ENCODE results near the gene CD2AP.
"Not testable (repeated sequence)": the region's sequence is repeated elsewhere in the genome, so short reads cannot be mapped to it uniquely, and the experiment has no call there.

CD2AP gene

DNA sequence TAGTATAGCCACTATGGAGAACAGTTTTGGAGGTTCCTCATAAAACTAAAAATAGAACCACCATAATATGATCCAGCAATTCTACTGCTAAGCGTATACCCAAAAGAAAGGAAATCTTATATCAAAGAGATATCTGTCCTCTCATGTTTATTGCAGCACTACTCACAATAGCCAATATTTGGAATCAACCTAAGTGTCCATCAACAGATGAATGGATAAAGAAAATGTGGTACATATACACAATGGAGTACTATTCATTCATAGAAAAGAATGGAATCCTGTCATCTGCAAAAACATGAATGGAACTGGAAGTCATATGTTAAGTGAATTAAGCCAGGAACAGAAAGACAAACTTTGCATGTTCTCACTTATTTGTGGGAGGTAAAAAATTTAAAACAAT is 5.7 kb upstream of the CD2AP start:
- Histone ChIP-seq H3K4me1 (ENCODE audit: control insufficient read depth, low read depth, low read length) (peaks cover 10% of the 10 kb centered on the region), H3K9me3 (ENCODE audit: control insufficient read depth, low read depth, low read length) (no peaks in the 10 kb centered on the region), H3K27me3 (ENCODE audit: control insufficient read depth, insufficient read depth, low read length) (no peaks in the 10 kb centered on the region), H3K27ac (ENCODE audit: low read length) (no peak overlapping the region), H3K4me3 (ENCODE audit: low read length) (no peak overlapping the region), H3K36me3 (ENCODE audit: control insufficient read depth, low read depth, low read length) (no peaks in the 10 kb centered on the region), H3K9ac (ENCODE audit: low read length) (no peak overlapping the region)

DNA sequence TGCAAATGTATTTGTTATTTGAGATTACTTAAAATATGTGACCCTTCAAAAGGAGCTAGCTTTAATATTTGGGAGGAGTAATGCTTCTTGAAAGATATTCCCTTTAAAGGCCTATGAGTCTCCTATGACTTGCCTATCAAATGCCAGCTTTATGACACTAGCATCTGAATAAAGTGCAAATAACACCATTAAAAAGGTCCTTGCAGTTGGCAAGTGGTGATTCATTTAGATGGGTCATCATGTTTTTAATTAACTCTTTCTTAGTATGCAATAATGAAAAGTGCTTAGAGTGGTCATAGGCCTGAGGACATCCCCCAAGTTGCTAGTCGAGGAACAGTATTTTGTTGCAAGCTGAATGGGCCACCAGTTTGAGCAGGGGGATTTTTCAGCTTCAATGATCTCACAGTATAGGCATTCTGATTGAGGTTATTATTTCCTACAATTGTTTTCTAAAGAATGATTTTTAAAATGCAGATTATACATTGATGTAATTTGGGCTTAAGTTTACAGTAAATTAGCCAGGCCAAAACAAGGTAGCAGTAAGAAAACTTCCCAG is 3.7 kb upstream of the CD2AP start:
- no peaks in the 10 kb centered on the region for H3K9me3 ChIP-seq (ENCODE audit: control insufficient read depth, low read depth, low read length)
- H3K36me3 ChIP-seq (ENCODE audit: control insufficient read depth, low read depth, low read length) = no peaks in the 10 kb centered on the region
- peaks cover 10% of the 10 kb centered on the region for H3K4me1 ChIP-seq (ENCODE audit: control insufficient read depth, low read depth, low read length)
- no peak overlapping the region for H3K4me3 ChIP-seq (ENCODE audit: low read length)
- H3K27me3 ChIP-seq (ENCODE audit: control insufficient read depth, insufficient read depth, low read length) = no peaks in the 10 kb centered on the region
- H3K27ac ChIP-seq (ENCODE audit: low read length) = no peak overlapping the region
- no peak overlapping the region for H3K9ac ChIP-seq (ENCODE audit: low read length)

DNA sequence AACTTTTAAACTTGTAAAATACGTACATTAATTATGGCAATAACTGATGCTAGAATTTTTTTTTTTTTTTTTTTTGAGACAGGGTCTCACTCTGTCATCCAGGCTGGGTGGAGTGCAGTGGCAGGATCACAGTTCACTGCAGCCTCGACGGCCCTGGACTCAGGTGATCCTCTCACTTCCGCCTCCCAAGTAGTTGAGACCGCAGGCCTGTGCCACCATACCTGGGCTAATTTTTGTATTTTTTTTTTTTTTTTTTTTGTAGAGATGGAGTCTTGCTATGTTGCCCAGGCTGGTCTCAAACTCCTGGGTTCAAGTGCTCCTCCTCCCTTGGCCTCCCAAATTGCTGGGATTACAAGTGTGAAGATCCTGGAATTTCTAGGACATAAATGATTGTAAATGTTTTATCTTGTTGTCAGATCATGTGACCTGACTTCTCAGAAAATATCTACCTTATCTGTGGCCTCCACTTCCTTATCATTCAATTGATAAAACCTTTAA is 2.2 kb upstream of the CD2AP start:
- no peak overlapping the region for H3K4me3 ChIP-seq (ENCODE audit: low read length)
- H3K36me3 ChIP-seq (ENCODE audit: control insufficient read depth, low read depth, low read length) = no peaks in the 10 kb centered on the region
- H3K27ac ChIP-seq (ENCODE audit: low read length) = no peak overlapping the region
- H3K9me3 ChIP-seq (ENCODE audit: control insufficient read depth, low read depth, low read length) = no peaks in the 10 kb centered on the region
- H3K27me3 ChIP-seq (ENCODE audit: control insufficient read depth, insufficient read depth, low read length) = no peaks in the 10 kb centered on the region
- H3K9ac ChIP-seq (ENCODE audit: low read length) = no peak overlapping the region
- peaks cover 20% of the 10 kb centered on the region for H3K4me1 ChIP-seq (ENCODE audit: control insufficient read depth, low read depth, low read length)

DNA sequence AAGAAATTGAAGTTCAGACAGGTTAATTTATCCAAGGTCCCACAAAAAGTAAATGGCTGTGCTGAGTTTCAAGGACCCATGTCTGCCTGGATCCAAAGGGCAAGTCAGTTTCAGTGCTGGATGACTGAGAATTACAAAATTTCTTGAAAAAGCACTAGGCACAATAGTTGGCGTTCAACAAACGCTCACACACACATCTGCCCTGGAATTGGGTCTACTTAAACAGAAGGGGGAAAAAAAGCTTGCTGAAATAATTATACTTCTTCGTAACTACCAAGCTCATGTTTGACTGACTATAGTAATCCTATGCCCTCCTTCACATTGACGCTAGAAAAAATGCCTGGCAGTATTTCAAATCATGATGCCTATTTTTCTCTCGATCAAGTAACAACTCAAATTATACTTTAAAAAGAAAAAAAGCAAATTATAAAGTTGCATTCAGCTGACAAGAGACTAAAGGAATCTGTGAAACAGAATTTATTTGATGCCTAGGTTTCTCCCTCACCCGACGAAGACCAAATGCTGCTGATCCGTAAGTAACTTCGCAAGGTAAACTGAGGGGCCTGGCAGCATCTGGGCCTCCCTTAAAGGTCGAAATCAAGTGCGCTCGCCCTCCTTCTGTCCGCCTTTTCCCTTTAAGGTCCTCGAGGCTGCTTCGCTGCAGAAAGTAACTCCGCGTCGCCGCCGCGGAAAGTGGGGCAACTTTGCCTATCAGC is 650 bp upstream of the CD2AP start:
- H3K27ac ChIP-seq (ENCODE audit: low read length) = peak overlapping the region; percentile 43
- H3K36me3 ChIP-seq (ENCODE audit: control insufficient read depth, low read depth, low read length) = no peaks in the 10 kb centered on the region
- H3K9me3 ChIP-seq (ENCODE audit: control insufficient read depth, low read depth, low read length) = no peaks in the 10 kb centered on the region
- peak overlapping the region; percentile 92 for H3K4me3 ChIP-seq (ENCODE audit: low read length)
- no peaks in the 10 kb centered on the region for H3K27me3 ChIP-seq (ENCODE audit: control insufficient read depth, insufficient read depth, low read length)
- H3K4me1 ChIP-seq (ENCODE audit: control insufficient read depth, low read depth, low read length) = peaks cover 28% of the 10 kb centered on the region
- H3K9ac ChIP-seq (ENCODE audit: low read length) = peak overlapping the region; percentile 86

DNA sequence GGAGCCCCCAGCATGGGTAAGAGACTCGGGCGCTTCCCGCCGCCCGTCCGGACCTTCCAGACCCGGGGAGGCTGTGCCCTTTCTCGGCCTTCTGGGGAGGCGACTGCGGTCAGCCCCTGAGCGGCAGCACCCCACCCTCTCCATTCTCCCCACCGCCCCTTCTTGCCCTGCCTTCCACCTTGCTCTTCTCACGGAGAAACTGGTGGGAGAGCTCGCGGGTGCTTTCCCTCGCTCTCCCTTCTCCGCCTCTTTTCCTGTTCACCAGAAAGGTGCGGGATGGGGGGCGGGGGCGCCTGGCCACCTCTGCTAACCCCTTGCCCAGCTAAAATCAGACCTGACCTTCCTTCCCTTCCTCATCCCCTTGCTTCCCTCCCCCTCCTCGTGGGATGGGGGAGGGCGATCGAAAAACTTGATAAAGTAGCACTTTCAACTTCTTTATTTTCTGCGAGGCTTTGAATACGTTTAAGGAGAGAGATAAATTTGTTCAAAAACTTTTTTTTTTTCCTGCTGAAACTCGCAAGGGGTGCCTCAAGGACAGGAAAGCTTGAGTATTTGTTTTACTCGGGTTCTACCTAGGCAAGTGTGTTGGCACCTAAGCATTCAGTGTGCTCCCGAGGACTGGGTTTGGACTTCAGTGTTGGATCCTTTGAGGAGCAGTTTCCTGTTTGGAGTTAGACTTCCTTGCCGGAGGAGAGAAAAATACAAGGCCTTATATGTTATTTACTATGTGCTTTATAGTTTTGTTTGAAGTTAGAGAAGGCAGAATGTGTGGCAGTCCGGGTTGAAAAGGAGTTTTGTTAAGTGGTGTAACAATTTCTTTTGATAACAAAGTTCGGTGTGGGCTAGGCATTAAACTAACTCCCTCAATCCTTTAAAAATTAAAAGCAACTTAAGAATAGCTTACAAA is 897 bp downstream of the CD2AP start:
- Histone ChIP-seq H3K4me1 (ENCODE audit: control insufficient read depth, low read depth, low read length) (peaks cover 33% of the 10 kb centered on the region), H3K4me3 (ENCODE audit: low read length) (peak overlapping the region; percentile 92)

DNA sequence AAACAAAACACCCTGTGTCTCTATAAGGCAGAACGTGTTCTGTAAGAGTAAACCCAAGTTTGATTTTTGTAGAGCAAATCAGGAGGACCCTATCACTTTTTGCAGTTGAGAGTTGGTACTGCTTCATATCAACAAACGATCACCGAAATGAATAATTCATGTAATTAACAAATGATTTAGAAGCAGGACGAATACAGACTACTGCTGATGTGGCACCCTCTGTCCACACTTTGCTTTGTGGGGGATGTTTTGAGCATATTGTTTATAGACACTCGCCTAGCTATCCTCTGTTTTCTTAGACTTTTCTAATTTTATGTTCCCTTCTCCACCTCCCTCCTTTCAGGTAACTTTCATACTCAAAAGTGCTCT is 1.5 kb downstream of the CD2AP start:
- no peaks in the 10 kb centered on the region for H3K9me3 ChIP-seq (ENCODE audit: control insufficient read depth, low read depth, low read length)
- peaks cover 36% of the 10 kb centered on the region for H3K4me1 ChIP-seq (ENCODE audit: control insufficient read depth, low read depth, low read length)
- H3K9ac ChIP-seq (ENCODE audit: low read length) = peak overlapping the region; percentile 86
- H3K27me3 ChIP-seq (ENCODE audit: control insufficient read depth, insufficient read depth, low read length) = no peaks in the 10 kb centered on the region
- H3K27ac ChIP-seq (ENCODE audit: low read length) = peak overlapping the region; percentile 76
- H3K4me3 ChIP-seq (ENCODE audit: low read length) = peak overlapping the region; percentile 92
- H3K36me3 ChIP-seq (ENCODE audit: control insufficient read depth, low read depth, low read length) = no peaks in the 10 kb centered on the region

More for the DNA sequence above, 897 bp downstream of the CD2AP start:
- H3K36me3 ChIP-seq (ENCODE audit: control insufficient read depth, low read depth, low read length) = no peaks in the 10 kb centered on the region
- no peaks in the 10 kb centered on the region for H3K27me3 ChIP-seq (ENCODE audit: control insufficient read depth, insufficient read depth, low read length)
- peak overlapping the region; percentile 76 for H3K27ac ChIP-seq (ENCODE audit: low read length)
- H3K9ac ChIP-seq (ENCODE audit: low read length) = peak overlapping the region; percentile 86
- no peaks in the 10 kb centered on the region for H3K9me3 ChIP-seq (ENCODE audit: control insufficient read depth, low read depth, low read length)

DNA sequence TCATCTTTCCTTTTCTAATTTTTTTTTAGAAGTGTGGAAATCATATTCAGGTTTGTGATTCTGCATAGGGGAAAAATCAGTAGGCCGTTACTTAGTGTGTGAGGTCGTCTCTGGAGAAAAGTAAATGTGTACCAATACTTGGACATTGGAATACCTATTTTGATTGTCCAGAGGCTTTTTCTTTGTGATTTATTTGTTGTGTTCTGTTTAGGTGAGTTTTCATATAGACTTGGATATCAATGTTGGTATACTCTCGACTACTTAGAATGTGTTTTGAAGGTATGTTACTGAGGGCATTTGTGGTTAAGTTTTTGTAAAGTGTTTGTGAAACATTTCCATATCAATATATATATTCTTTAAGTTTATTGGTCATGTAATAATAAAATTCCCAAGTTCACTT is 2.3 kb downstream of the CD2AP start:
- no peaks in the 10 kb centered on the region for H3K9me3 ChIP-seq (ENCODE audit: control insufficient read depth, low read depth, low read length)
- H3K9ac ChIP-seq (ENCODE audit: low read length) = peak overlapping the region; percentile 86
- peaks cover 41% of the 10 kb centered on the region for H3K4me1 ChIP-seq (ENCODE audit: control insufficient read depth, low read depth, low read length)
- no peaks in the 10 kb centered on the region for H3K36me3 ChIP-seq (ENCODE audit: control insufficient read depth, low read depth, low read length)
- no peaks in the 10 kb centered on the region for H3K27me3 ChIP-seq (ENCODE audit: control insufficient read depth, insufficient read depth, low read length)
- no peak overlapping the region for H3K27ac ChIP-seq (ENCODE audit: low read length)
- peak overlapping the region; percentile 92 for H3K4me3 ChIP-seq (ENCODE audit: low read length)

DNA sequence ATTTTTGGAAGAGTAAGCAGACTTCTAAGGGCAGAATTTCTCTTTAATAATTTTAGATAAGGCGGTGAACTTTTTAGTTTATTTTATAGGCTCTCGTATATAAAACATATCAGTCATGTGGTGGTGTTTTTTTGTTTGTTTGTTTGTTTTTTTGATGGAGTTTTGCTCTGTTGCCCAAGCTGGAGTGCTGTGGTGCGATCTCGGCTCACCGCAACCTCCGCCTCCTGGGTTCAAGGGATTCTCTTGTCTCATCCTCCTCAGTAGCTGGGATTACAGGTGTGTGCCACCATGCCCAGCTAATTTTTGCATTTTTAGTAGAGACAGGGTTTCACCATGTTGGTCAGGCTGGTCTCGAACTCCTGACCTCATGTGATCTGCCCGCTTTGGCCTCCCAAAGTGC is 3.6 kb downstream of the CD2AP start:
- H3K9me3 ChIP-seq (ENCODE audit: control insufficient read depth, low read depth, low read length); H3K27me3 ChIP-seq (ENCODE audit: control insufficient read depth, insufficient read depth, low read length); H3K36me3 ChIP-seq (ENCODE audit: control insufficient read depth, low read depth, low read length): not testable (repeated sequence)
- Histone ChIP-seq H3K9ac (ENCODE audit: low read length) (peak overlapping the region; percentile 25), H3K27ac (ENCODE audit: low read length) (peak overlapping the region; percentile 28), H3K4me1 (ENCODE audit: control insufficient read depth, low read depth, low read length) (peaks cover 37% of the 10 kb centered on the region), H3K4me3 (ENCODE audit: low read length) (peak overlapping the region; percentile 92)

DNA sequence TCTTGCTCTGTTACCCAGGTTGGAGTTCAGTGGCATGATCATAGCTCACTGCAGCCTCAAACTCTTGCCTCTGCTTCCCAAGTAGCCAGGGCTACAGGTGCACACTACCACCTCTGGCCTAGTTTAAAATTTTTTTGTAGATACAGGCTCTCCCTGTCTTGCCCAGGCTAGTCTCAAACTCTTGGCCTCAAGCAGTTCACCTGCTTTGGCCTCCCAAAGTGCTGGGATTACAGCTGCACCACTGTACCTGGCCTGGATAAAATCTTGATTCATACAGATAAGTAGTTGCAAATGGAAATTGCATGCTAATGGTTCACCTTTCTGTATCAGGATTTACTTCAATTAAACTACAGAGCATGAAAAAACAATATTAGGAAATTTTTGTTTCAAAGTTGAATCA is 4.2 kb downstream of the CD2AP start:
- Histone ChIP-seq H3K36me3 (ENCODE audit: control insufficient read depth, low read depth, low read length) (no peaks in the 10 kb centered on the region), H3K9me3 (ENCODE audit: control insufficient read depth, low read depth, low read length) (no peaks in the 10 kb centered on the region), H3K4me1 (ENCODE audit: control insufficient read depth, low read depth, low read length) (peaks cover 31% of the 10 kb centered on the region), H3K9ac (ENCODE audit: low read length) (no peak overlapping the region), H3K27ac (ENCODE audit: low read length) (no peak overlapping the region), H3K27me3 (ENCODE audit: control insufficient read depth, insufficient read depth, low read length) (no peaks in the 10 kb centered on the region), H3K4me3 (ENCODE audit: low read length) (no peak overlapping the region)

DNA sequence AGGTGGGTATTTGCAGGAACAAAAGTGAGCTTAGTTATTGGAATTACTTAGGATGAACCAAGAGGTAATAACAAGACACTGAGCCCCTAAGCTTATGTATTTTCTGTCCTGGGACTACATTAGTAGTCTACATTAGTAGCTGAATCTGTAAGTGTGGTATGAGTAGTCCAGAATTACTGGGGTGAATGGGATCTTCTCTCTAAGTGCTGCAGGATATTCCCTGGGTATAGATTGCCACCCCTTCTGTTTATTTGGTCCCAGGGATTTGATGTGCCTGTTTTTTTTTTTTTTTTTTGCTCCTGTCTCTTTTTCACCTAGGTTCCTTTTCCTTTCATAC is 5.9 kb downstream of the CD2AP start:
- Histone ChIP-seq H3K9me3 (ENCODE audit: control insufficient read depth, low read depth, low read length) (no peaks in the 10 kb centered on the region), H3K9ac (ENCODE audit: low read length) (no peak overlapping the region), H3K36me3 (ENCODE audit: control insufficient read depth, low read depth, low read length) (no peaks in the 10 kb centered on the region), H3K4me1 (ENCODE audit: control insufficient read depth, low read depth, low read length) (peaks cover 31% of the 10 kb centered on the region), H3K4me3 (ENCODE audit: low read length) (no peak overlapping the region), H3K27me3 (ENCODE audit: control insufficient read depth, insufficient read depth, low read length) (no peaks in the 10 kb centered on the region), H3K27ac (ENCODE audit: low read length) (no peak overlapping the region)

DNA sequence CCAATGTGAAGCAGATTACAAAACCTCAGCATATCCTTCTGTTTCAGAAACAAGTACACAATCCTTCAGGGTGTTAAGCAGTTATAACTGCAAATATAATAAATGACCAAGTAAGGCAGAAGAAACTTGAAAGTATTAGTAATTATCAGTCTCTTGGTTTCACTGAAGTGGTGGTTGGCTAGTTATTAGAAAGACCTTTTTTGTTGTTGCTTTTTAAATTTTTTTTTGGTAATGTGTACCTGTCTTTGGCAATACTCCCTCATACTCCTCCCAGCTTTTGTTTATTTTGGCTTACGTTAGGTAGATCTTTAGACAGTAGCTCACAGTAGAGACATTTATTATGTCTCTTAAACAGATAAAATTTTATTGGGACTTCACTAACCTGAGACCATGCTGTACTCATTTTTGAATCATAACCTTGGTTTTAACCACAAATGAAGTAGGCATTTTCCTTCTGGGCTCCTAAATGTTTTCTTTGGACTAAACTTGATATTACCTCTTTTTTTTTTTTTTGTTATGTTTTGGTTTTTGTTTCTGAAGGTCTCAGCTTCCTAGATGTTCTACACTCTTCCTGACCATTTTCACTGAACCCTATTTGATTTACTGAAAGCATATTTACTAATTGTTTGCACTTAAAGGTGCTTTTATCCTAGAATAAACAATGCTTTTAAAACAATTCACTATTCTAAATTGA is 6.4 kb downstream of the CD2AP start:
- no peak overlapping the region for H3K4me3 ChIP-seq (ENCODE audit: low read length)
- no peaks in the 10 kb centered on the region for H3K27me3 ChIP-seq (ENCODE audit: control insufficient read depth, insufficient read depth, low read length)
- no peak overlapping the region for H3K27ac ChIP-seq (ENCODE audit: low read length)
- peaks cover 31% of the 10 kb centered on the region for H3K4me1 ChIP-seq (ENCODE audit: control insufficient read depth, low read depth, low read length)
- no peak overlapping the region for H3K9ac ChIP-seq (ENCODE audit: low read length)
- no peaks in the 10 kb centered on the region for H3K36me3 ChIP-seq (ENCODE audit: control insufficient read depth, low read depth, low read length)
- H3K9me3 ChIP-seq (ENCODE audit: control insufficient read depth, low read depth, low read length) = no peaks in the 10 kb centered on the region
